Stimulated activated CD4-positive, alpha-beta T cell treated with anti-CD3 and anti-CD28 coated beads, Interleukin-15, amount 100 ng/mL, for 24 hours (primary cell): Measurements from ENCODE around the gene GNG12.

Source experiments
- DNase-seq: peaks from one replicate; pipeline ENCODE4 v3.0.0-alpha.2; 2020

Gene GNG12

GRCh38 chr1:67812226-67812625 is 21.0 kb downstream of the GNG12 start:
- no peak for DNase-seq

- no peak for DNase-seq
Observed at GRCh38 chr1:67811781-67812180, 21.5 kb downstream of the GNG12 start.

DNA sequence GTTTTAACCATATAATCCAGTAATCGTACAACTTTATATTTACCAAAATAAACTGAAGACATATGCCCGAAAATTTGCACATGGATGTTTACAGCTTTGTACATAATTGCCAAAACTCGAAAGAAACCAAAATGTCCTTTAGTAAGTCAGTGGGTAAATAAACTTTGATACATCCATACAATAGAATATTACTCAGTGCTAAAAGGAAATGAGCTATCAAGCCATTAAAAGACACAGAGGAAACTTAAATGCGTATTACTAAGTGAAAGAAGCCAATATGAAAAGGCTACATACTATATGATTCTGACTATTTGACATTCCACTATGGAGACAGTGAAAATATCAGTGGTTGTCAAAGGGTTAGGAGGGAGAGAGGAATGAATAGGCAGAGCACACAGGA is 23.4 kb downstream of the GNG12 start:
- no peak for DNase-seq

DNA sequence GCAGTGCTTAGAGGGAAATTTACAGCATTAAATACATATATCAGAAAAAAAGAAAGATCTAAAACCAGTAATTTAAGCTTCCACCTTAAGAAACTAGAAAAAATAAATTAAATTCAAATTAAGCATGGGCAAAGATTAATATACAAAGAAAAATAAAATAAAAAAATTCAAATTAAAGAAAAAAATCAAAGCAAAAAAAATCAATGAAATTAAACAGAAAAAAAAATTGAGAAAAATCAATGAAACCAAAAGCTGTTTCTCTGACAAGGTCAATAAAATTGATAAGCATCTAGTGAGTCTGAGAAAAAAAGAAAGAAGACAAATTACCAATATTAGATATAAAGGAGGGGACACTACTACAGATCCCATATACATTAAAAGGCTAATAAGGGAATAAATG is 26.0 kb downstream of the GNG12 start:
- DNase-seq = no peak

DNA sequence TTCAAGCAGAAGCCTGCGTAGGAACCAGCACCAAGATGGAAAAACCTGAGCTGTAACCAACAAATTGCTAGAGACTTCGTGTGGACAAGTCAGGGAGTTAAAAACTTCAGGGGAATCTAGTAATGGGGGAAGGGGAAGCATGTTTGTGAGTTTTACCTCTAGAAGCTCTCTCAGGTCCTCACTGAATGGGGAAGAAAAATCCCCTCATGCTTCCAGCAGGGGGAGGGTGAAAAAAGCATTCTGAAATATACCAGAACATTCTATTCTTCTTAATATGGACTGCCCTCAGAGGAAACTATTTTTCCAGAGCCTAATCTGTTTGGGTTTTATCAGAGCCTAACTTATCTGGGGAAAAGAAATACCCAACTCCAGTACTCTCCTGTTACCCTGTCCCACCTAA is 28.6 kb downstream of the GNG12 start:
- no peak for DNase-seq

GRCh38 chr1:67803380-67804279 is 29.6 kb downstream of the GNG12 start:
- no peak for DNase-seq

DNA sequence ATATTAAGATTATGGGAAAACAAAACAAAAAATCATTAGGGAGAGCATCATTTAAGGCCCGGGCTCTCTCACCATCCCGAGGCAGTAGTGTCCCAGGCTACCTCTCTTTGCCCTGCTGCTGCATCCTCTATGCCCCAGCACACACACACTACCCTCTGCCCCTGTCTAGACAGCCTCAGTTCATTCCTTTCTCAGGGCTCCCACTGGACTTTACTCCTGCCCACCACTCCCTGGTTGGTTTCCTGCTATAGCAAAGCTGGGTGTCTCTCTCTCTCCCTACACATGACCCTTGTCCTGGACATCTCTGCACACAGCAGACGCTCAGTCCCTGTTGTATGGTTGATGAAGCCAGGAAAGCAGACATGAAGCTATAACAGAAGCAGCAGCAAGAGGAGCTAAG is 30.7 kb downstream of the GNG12 start:
- DNase-seq = no peak

GRCh38 chr1:67801903-67802302 is 31.4 kb downstream of the GNG12 start:
- no peak for DNase-seq

DNA sequence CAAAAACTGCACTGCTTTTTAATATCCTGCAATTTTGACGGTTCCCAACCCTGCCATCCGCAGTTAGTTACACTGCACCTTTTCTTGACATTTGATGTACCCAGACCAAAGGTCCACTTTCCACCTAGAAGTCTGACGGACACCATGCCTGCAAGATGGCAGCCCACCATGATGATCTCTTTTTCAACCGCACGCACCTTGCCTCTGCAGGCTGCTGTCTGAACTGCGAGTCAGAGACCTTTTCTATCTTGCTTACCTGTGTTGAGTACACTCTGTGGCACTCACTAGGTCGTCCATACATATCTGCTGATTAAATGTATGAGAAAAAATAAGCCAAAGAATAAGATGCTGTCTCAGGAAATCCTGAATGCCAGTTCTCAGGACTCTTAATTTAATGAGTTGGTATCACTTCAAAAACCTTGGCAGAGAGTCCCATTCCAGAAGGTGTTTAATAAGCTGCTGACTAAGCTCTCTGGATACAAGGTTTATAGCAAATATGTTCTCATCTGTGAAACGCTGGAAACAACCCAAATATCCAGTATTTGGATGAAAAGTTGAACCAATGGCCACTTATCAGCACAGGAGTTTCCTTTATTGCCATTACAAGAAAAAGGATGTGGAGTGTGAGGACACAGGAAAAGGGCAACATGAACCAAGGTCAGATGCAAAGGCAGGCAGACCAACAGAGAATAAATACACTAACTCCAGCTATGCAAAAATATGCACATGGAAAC is 37.9 kb downstream of the GNG12 start:
- no peak for DNase-seq

GRCh38 chr1:67793562-67793961 is 39.7 kb downstream of the GNG12 start:
- DNase-seq = no peak

DNA sequence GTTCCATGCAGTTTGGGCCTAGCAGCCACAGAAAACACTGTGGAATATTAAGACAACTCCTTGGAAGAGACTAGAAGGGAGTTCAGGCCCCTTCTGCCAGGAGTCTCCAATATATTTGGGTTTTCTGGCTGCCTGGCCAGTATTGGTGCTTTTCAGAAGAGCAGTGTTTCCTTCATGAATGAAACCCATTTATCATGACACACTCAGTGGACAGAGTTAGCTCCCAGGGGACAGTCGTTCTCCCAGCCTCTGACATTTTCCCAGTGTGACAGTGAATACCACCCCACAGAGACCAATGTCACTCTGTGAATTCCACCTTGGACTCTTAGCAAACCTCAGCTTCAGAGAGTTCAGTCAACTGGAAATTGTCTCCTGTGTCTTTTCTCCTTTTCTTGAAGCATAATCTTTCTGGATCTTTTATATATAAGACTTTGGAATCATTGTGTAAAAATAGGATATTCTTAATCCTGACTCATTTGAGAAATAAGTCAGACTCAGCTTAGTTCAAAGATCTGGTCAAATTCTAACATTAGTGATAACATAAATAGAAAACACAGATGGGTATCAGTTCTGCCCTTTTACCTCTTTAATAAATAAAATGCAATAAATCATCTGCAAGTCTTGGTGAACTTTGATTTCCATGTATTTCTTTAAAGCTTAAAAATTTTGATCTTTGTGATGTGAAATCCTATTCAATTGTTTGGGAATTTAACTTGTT is 40.4 kb downstream of the GNG12 start:
- DNase-seq = no peak

GRCh38 chr1:67792103-67792502 is 41.2 kb downstream of the GNG12 start:
- no peak for DNase-seq

DNA sequence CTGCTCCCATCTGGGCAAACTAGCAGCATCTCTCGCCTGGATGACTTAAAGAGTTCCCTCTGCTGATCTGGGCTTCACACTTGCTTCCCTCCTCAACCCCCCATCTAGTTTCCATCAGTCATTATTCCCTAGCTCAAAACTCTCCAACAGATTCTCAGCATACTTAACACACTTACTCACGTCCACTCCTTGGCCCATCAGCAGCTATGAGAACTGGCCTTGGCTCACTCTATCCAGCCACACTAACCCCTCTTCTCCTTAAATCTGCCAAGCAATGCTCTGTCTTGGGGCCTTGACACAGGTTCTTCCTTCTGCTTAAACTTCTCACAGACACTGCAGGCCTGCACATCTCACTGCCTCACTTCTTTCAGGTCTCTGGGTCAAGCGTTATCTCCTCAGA is 41.6 kb downstream of the GNG12 start:
- no peak for DNase-seq

- no peak for DNase-seq
Observed at GRCh38 chr1:67791261-67791660, 42.0 kb downstream of the GNG12 start.

DNA sequence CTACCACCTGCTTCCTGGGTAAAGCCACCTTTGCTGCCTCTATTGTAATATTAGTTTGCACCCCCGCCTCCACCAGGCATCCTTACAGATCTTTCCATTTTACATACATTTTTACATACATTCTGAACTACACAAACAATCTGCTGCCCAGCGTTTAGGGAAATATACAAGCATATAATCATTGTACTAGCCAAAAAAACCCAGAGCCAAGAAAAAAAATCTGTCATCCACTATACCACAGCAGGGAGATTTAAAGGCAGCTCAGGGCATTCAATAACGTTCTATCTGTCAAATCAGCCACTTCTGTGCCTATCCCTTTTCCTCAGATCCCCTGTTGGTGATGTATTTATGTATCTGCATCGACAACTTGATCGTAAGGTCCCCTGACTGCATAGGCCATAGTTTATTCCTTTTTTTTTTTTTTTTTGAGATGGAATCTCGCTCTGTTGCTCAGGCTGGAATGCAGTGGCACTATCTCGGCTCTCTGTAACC is 43.0 kb downstream of the GNG12 start:
- no peak for DNase-seq

DNA sequence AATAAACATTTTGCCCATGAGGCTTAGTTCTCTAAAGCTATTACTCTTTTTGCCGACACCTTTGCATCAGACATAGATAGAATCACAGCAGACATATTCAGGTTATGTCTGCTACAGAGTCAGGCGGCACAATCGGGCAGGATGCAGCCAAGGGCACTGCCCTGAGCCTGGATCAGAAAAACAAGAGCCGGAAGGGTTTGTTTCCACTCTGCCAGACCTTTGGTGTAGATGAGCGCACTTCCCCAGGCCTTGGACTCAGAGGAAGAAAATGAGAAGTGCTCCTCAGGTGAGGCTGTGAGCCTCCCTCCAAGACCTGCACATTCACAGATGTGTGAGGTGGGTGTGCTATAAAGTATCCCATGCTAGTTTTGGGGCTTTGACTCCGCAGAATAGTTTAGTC is 43.7 kb downstream of the GNG12 start:
- DNase-seq = no peak

DNA sequence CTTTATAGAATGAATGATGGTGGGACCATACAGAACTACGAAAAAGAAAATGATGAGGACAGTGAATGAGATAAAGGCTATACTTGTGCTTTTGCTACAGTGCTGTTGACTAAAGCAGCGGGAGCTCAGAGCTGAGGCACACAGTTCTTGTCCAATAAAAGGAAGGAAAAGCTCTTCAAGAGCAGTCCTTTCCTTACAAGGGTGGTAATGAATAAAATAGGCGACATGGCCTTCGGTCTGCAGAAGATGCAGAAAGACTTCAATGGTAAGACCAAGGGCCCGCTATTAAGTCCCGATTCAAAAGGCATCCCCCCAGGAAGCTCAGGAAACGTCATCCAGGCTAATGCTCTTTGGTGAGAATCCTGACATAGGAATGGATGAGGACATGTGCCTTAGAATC is 44.4 kb downstream of the GNG12 start:
- DNase-seq = no peak

DNA sequence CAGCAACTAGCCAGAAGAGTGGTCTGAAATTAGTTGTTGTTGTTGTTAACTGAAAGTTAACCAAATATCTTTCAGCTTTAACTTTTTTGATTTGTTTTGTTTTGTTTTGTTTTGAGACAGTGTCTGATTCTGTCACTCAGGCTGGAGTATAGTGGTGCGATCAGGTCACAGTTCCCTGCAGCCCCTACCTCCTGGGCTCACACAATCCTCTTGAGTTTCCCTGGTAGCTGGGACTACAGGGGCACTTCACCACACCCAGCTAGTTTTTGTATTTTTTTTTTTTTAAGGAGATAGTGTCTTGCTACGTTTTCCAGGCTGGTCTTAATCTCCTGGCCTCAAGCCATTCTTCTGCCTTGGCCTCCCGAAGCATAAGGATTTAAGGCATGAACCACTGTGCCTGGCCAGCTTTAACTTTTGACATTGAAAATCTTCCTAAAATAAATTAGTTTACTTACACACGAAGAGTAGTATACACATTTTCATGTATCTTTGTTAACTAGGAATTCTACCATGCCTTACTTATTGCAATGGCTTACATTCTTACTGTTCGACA is 45.0 kb downstream of the GNG12 start:
- DNase-seq = no peak

GRCh38 chr1:67787746-67788145 is 45.5 kb downstream of the GNG12 start:
- no peak for DNase-seq

DNA sequence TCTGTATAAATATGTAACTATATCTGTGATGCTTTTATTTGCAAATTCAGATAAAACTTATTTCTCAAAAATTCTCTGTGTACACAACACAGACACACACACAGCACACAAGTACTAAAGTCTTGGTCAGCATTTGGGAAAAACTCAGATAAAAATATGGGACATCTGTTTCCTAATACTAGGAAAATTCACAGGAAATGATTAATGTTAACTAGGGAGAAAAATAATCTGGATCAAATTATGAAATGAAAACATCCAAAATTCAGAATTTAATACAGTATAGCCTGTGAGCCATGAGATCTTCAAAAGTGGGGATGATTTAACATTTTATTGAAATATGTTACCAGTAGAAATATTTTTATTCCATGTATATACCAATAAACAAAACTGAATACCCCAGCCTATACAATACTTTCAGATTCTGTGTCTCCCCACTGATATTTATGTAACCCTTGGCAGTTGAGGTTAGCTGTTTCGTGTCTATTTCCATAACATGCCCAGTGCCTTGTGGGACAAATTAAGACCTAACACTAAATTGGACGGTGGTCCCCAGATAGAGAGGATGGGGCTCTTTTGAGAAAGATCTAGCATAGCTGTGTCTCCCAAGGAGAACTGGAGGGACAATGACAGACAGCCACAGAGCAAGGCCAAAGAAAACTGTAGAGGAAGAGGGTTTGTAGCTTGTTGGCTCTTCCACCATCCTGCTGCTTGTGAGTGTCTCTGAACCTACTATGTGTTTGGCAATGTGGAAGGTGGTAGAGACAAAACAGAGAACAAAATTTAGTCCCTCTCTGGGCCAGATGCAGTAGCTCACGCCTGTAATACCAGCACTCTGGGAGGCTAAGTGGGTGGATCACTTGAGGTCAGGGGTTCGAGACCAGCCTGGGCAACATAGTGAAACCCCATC is 47.2 kb downstream of the GNG12 start:
- DNase-seq = no peak

- no peak for DNase-seq
Observed at GRCh38 chr1:67784545-67785186, 48.6 kb downstream of the GNG12 start.

GRCh38 chr1:67780637-67781036 is 52.6 kb downstream of the GNG12 start:
- DNase-seq = no peak
